Measurements from ENCODE around the gene LCN12.

DNA sequence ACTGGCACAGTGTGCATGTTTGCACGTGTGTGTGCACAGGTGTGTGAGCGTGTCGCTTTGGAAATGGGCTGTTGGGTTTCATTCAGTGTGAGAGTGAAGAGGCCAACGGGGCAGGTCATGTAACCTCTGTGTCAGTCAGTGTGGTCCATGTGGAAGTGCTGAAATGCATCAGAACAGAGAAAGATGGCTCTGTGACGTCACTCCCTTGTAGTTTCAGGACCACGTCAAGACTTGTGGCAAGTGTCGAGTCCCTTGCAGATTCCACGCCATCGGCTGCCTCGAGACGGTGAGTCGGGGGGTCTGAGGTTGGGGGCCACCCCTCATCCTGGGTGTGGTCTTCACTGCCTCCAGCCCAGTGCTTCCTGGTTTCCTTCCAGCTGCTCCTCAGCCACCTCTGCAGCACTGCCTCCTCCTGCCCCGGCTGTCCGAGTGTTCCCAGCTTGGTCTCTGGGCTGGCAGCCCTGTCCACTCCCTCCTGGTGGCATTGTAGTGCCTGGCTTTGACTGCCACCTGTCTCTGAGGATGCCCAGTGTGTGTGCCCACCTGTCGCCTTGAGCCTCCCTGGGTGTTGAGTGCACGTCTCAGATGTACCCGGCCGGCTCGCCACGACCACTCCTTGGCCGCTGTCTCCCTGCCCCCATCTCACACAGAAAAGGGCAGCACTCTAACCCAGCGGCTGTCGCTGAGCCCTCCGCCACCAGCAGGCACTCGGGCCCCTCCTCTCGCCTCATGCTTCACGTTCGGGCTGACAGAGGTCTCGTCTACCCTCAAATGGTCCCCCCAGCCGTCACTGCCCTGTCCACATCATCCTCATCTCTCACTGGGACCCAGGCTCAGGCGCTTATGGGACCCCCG is 35.5 kb upstream of the LCN12 start:
- TF ChIP-seq, protein P1, sequence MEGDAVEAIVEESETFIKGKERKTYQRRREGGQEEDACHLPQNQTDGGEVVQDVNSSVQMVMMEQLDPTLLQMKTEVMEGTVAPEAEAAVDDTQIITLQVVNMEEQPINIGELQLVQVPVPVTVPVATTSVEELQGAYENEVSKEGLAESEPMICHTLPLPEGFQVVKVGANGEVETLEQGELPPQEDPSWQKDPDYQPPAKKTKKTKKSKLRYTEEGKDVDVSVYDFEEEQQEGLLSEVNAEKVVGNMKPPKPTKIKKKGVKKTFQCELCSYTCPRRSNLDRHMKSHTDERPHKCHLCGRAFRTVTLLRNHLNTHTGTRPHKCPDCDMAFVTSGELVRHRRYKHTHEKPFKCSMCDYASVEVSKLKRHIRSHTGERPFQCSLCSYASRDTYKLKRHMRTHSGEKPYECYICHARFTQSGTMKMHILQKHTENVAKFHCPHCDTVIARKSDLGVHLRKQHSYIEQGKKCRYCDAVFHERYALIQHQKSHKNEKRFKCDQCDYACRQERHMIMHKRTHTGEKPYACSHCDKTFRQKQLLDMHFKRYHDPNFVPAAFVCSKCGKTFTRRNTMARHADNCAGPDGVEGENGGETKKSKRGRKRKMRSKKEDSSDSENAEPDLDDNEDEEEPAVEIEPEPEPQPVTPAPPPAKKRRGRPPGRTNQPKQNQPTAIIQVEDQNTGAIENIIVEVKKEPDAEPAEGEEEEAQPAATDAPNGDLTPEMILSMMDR (IDR thresholded peaks at IDR 0.05) = no peak
- no peak for TF ChIP-seq POLR2A (IDR thresholded peaks at IDR 0.05)
